HG02981 (cell line): ENCODE results near the gene FCHO1.
"Not testable (repeated sequence)": the region's sequence is repeated elsewhere in the genome, so short reads cannot be mapped to it uniquely, and the experiment has no call there.

ENCODE experiments used
- ATAC-seq: cut with Tn5 transposase; IDR thresholded peaks from one replicate; pipeline ENCODE4 v1.9.1; 2021; ENCODE audit warnings: mild to moderate bottlenecking, moderate library complexity; ENCODE audit not compliant: unreplicated experiment

Gene FCHO1

GRCh38 chr19:17790059-17790780, 38.9 kb downstream of the FCHO1 start:
- ATAC-seq: no peak

- no peak for ATAC-seq
These were observed 43.1 kb downstream of the FCHO1 start for GRCh38 chr19:17794412-17794730.

DNA sequence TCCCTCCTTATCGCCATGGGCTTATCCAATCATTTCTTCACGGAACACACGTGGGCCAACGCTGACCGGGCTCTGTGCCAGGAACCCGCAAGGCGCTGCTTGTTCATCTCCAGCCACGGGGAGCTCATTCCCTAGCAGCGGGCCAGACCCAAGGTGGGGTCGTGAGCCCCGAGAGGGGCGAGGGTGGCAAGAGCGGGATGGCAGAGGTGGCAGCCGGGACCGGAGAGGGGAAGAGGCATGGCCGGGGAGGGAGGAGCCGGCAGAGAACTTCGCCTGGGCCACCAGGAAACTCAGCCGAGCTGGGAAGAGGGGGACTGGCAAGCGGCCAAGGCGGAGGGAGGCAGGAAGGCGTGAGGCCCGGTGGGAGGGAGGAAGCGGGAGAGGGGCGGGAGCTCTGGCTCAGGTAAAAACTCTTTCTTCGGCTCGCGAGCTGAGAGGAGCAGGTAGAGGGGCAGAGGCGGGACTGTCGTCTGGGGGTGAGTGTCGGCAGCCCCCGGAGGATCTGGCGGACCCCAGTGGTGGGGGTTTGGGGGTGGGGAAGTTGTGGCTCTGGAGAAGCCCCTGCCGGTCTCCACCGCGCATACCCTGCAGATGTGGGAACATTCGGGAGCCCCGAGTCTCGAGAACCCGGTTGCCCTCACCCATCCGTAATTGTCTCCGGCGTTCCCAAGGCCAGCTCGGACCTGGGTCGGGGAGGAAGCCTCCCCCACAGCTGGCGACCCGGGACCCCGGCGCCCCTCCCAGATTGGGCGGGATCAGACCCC, 43.6 kb downstream of the FCHO1 start, which contains the start of gene B3GNT3:
B3GNT3 (plus strand) TSS at position 408 of the 764 bp plus-strand sequence. CDS start 12,670 bp downstream, outside the sequence.
- ATAC-seq: no peak

- ATAC-seq: no peak
These were observed 44.2 kb downstream of the FCHO1 start for GRCh38 chr19:17795495-17795856.

DNA sequence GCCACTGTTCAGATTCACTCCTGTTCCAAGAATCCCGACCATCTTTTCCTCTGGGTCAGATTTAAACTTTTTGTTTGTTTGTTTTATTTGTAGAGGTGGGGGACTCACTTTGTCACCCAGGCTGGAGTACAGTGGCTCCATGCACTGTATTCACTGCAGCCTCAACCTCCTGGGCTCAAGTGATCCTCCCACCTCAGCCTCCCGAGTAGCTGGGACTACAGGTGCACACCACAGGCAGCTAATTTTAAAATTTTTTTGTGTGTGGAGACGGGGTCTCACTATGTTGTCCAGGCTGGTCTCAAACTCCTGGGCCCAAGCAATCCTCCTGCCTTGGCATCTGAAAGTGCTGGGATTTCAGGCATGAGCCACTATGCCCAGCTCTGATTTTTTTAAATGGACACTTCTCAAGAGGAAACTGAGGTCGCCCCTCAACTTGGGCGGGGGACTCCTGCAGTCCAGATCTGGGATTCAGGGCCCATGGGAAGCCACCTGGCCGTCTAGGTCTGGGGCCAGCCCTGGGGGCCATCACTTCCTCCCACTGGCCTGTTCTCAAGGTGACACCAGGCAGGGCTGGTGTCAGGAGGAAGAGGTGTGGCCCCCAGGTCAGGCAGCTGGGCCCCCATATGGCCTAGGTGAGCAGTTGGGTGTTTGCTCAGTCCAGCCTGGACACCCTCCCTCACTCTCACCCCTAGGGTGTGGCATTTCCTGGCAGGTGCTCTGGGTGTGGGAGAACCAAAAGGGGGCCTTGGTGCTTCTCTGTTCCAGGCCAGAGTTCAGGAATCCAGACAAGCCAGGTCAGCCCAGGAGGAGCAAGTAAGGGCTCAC, 44.9 kb downstream of the FCHO1 start:
- ATAC-seq: no peak

DNA sequence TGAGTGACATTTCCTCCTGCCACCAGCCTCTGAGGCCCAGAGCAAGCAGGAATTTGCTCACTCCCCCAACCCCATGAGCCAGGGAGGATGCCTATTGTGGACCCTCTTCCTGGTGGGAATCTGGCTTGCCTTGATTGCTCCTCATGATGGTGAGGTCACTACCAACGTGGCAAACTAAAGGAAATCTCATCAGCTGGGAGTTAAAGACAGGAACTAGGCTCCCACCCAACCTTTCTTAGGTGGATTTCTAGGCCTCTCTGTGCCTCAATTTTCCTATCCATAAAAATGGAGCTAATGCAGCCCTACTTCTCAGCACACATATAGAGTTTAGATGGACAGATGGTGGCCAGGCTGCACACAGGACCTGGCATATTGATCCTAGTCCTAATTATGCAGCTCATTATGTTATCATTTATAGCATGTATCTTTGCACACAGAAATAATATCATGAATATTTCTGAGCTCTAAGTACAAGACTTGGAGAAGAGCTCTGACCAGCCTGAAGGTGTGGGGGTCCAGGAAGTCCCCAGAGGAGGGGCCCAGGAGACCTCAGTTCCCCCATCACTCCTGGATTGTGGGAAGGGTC, 45.7 kb downstream of the FCHO1 start:
- no peak for ATAC-seq

GRCh38 chr19:17797424-17798201, 46.3 kb downstream of the FCHO1 start:
- no peak for ATAC-seq

DNA sequence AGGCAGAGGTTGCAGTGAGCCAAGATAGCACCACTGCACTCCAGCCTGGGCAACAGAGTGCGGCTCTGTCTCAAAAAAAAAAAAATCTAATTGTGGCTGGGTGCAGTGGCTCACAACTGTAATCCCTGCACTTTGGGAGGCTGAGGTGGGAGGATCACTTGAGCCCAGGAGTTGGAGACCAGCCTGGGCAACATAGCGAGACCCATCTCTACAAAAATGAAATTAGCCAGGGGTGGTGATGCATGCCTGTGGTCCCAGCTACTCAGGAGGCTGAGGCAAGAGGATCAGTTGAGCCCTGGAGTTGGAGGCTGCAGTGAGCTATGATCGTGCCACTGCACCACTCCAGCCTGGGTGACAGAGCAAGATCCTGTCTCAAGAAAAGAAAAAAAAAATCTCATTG, 47.3 kb downstream of the FCHO1 start:
- not testable (repeated sequence) for ATAC-seq

- no peak for ATAC-seq
These were observed 51.0 kb downstream of the FCHO1 start for GRCh38 chr19:17802137-17802858.

DNA sequence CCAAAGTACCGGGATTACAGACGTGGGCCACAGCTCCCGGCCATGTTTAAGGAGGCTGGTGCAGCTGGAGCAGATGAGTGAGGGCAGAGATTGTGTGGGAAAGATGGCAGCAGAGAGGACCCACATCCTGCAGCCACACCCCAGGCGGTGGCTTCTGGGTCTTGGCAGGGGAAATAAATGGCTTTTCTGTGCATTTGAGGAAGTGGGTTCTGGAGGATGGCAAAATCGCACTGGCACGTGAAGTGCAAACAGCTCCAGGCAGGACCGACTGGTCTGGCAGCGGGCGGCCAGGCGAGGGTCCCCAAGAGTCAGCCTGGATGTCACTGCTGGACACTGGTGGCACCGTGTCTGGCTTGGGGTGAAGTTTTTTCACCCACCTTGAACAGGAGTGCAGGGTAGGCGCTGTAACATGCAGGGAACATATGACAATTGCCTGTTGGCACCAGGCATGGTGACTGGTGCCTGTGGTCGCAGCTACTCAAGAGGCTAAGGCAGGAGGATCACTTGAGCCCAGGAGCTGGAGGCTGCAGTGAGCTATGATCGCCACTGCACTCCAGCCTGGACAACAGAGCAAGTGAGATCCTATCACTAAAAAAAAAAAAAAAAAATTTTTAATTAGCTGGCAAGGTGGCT, 52.1 kb downstream of the FCHO1 start:
- no peak for ATAC-seq

GRCh38 chr19:17805427-17805826, 54.1 kb downstream of the FCHO1 start:
- ATAC-seq: no peak

- ATAC-seq: no peak
These were observed 55.7 kb downstream of the FCHO1 start for GRCh38 chr19:17806945-17807344.

GRCh38 chr19:17807731-17808316, 56.5 kb downstream of the FCHO1 start:
- no peak for ATAC-seq

DNA sequence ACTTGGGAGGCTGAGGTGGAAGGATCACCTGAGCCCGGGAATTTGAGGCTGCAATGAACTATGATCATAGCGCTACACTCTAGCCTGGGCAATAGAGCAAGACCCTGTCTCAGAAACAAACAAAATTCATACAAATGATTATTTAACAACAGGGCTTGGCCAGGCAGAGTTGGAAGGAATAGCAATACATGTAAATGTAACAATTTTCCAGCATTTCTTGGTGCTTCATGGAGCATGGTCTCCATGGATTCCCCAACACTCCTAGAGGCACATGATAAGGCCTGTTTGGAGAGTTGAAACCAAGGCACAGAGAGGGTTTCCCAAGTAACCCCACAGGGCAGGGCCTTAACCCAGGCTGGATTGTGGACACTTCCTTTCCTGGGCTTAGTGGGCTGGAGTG, 59.8 kb downstream of the FCHO1 start:
- ATAC-seq: no peak

- ATAC-seq: no peak
These were observed 60.4 kb downstream of the FCHO1 start for GRCh38 chr19:17811681-17812080.

GRCh38 chr19:17812099-17812498, 60.8 kb downstream of the FCHO1 start:
- no peak for ATAC-seq

DNA sequence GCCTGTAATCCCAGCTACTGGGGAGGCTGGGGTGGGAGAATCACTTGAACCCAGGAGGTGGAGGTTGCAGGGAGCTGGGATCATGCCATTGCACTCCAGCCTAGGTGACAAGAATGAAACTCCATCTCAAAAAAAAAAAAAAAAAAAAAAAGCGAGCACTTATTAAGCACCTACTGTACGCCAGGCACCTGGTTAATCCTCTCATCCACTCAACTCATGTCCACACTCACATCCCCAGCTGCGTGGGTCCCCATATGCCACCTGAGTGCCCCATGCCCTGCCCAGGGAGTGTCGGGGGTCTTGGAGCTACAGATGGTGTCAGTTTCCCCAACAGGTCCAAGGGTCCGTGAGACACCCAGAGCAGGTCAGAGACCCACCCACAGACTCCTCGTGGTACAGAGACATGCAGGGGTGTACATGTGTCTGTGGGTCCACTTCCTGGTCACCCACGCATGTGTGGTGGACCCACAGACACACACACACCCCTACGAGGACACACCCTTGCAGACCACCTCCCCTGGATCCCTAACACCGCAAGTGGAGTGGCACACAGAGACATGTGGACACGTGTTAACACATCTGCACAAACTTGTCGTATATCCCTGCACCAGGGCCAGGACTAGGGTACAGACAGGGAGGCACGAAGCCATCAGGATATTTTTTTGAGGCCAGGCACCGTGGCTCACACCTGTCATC, 66.5 kb downstream of the FCHO1 start:
- no peak for ATAC-seq

DNA sequence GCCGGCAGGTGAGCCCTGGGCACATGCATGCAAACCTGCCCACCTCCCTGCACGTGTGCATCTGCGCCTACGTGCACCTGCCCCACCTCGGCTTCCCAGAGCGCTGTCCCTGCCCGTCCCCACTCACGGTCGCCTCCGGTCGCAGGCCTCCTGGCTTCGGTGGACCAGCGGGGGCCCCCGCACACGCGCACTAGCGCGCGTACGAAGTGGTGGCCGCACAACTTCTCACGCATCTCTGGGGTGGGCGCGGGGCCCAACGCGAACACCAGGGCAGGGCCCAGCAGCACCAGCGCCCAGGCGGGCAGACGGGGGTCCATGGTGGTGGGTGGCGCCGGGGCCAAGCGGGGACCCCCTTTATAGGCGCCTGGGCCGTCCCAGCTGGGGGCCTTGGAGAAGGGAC, 69.9 kb downstream of the FCHO1 start, which contains the start of gene INSL3:
INSL3 (minus strand) TSS at position 330 of the 400 bp plus-strand sequence; CDS start at position 317, 13 bp downstream.
- no peak for ATAC-seq
